TTC549 (cell line): ENCODE data around the gene BARX2.

Source experiments
- FAIRE-seq: peaks from 2 replicates; lab custom pipeline; 2012; peaks lifted over from hg19 to GRCh38; lab: Jason Lieb, UNC

Gene BARX2

DNA sequence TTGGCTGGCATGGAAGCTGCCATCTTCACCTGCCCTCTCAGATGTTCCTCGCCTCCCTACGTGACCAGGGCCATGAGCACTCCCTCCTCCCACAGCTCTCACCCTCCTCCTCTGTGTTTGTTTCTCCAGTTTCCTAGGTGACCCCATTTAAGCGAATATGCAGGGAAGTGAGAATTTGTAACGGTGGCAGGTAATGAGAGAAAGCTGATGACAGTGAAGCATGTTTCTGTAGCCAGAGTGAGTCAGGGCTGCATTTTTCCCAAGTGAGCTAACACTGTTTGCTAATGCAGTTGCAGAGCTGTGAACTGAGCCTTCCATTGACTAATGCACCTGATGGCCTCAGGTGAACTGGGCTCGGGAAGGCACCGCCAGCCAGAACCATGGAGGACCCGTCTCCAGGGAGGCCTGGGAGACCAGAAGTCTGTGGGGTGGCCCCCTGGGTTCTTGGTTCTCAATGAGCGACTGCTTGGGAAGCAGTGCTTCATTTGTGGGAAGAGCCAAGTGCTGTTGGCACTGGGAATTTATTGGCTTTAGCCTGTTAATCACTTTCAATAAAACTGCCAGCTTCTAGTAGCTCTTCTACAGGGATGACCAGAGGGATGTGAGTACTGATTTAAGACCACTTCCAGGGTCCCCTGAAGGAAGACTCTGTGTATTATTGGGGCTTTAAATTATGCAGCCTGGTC, 64.5 kb downstream of the BARX2 start:
- FAIRE-seq: no peak

- FAIRE-seq: no peak
These were observed 66.5 kb downstream of the BARX2 start for GRCh38 chr11:129442171-129442570.

DNA sequence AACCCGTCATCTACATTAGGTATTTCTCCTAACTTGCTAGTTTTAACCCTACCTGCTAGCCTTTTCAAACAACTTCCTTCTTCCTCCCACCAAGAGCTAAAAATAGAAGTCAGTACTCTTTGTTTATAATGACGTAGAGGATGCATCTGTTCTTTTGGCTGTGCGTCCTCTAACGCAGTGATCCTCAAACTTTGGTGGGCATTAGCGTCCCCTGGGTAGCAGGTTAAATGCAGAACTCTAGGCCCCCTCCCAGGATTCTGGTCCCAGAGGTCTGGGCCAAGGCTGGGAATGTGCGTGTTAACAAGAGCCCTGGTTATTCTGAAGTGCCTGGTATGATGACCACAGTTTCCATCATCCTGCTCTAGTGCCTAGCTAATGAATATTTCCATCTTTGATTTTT, 67.6 kb downstream of the BARX2 start:
- no peak for FAIRE-seq

DNA sequence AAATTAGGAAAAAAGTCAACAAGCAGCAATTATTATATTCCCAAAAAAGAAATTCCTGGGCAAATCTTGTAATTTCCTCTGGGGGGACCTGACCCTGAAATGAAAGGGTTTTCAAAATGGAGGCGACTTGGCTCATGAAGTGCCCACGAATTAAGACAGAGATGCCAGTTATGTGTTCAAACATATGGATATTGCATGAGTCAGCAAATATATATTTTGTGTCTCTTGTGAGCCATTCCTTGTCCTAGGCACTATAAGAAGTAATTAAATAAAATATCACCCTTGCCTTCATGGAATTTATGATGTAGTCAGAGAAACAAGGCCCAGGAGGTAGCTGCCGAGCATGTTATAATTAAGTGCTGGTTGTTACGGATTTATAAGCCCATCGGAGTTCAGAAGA, 68.6 kb downstream of the BARX2 start:
- FAIRE-seq: no peak

- FAIRE-seq: no peak
These were observed 69.6 kb downstream of the BARX2 start for GRCh38 chr11:129445226-129445625.

GRCh38 chr11:129446572-129446971, 70.9 kb downstream of the BARX2 start:
- no peak for FAIRE-seq

GRCh38 chr11:129447654-129448239, 72.1 kb downstream of the BARX2 start:
- no peak for FAIRE-seq

DNA sequence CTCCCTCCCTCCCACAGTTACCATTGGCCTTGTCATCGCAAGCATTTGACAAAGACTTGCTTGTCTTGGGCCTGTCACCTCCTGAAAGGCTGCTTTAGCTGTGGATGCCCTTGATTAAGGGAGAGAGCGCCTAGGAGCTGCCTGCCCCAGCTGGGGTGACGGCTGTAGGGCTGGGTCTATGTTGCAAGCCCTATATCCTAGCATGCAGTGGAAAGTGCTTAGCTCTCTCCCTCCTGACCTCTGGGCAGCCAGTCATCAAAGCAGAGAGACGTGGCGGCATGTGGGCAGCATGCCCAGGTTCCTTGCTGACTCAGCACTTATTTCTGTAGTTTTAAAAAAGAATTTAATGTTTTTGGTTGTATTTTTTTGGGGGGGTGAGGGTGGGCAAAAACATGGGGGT, 75.9 kb downstream of the BARX2 start:
- no peak for FAIRE-seq

DNA sequence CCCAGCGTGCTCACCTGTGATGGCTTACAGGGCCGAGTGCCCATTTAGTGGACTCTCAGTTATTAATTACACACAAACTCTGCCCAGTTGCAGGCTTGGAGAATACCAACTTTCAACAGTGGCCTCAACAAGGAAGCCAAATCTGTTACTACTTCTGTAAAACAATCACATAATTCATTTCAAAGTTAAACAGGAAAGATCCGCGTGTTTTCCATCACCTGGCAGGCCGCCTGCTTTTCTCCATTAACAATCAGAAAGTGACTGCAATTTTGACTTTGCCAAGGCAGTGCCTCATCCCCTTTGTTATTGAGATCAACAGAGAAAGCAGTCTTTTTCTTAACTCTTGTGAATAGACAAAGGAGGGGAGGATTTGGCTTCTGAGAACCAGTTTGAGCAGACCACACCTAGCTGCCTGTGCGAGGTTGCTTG, 77.7 kb downstream of the BARX2 start:
- FAIRE-seq: no peak

DNA sequence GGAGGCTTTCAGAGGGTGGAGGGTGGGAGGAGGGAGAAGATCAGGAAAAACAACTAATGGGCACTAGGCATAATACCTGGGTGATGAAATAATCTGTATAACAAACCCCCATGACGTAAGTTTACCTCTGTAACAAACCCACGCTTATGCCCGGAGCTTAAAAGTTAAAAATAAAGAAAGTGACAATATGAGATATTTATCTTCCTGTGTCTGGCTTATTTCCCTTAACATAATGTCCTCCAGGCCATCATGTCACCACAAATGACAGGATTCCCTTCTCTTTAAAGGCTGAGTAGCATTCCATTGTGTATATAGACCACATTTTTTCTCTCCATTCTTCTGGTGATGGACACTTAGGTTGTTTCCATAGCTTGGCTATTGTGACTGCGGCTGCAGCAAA, 79.5 kb downstream of the BARX2 start:
- no peak for FAIRE-seq

DNA sequence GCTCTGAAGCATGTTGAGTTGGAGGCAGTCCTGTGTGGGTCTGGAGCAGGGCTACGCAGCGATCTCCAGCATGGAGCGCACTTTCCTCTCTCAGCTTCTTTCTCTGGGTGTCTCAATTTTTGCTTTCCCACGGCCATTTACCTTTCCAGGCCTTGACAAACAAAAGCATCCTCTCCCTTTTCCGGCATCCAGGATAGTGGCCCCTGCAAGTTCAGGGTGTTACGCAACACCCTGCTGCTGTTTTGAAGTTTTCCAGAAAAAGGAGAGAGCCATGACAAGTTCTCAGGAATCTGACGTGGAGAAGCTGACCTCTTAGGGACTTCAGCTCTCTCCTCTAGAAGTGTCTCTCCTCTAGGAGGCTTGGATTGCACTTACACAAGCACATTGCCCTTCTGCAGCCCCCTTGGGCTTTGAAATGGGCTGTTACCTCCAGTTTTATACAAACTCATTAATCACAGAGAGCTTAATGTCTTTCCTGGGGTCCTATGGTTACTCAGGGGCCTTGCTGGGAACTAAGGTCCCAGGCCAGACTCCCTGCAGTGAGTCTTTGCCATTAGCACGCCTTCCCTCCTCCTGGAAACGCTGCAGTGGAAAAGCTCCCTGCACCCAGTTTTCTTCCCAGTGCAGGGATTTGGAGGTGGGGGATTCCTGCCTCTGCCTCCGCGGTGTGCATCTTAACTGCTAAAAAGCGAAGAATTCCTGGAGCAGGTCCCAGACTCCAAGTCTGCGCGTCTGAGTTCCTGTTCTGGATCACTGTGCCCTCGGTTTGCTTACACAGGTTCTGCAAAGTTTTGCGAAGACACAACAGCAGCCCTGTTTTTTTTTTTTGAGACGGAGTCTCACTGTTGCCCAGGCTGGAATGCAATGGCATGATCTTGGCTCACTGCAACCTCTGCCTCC, 80.4 kb downstream of the BARX2 start:
- FAIRE-seq: no peak

GRCh38 chr11:129457321-129457720, 81.7 kb downstream of the BARX2 start:
- no peak for FAIRE-seq

DNA sequence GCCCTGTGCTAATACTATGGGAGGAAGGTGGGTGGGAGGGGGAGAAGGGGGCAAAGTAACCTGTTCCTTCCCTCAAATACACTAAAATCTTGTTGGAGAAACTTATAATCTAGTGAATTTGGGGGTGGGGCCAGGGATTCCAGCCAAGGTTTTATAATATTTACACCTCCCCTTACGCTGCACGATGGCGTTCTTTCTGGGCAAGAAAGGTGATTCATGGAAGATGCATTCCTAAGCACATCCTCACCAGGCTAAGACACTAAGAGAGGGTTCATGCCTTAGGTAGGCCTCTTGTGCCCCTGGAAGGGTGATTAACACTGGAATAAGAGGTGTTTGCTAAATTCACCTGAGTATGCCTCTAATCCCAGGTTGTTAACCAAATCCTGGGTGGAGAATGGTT, 82.6 kb downstream of the BARX2 start:
- FAIRE-seq: no peak

GRCh38 chr11:129458756-129459535, 83.3 kb downstream of the BARX2 start:
- FAIRE-seq: no peak

GRCh38 chr11:129460714-129461113, 85.1 kb downstream of the BARX2 start:
- FAIRE-seq: no peak

DNA sequence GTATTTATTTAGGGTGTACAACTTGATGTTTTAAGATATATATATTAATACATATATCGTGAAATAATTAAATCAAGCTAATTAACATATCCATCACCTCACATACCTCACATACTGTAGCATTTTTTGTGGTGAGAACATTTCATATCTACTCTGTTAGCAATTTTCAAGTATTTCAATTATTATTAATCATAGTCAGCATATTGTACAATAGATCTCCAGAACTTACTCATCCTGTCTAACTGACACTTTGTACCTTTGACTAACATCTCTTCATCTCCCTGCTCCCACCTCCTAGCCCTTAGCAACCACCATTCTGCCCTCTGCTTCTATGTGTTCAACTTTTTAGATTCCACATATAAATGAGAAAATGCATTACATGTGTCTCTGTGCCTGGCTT, 108.4 kb downstream of the BARX2 start:
- no peak for FAIRE-seq

GRCh38 chr11:129489249-129489648, 113.6 kb downstream of the BARX2 start:
- FAIRE-seq: no peak

DNA sequence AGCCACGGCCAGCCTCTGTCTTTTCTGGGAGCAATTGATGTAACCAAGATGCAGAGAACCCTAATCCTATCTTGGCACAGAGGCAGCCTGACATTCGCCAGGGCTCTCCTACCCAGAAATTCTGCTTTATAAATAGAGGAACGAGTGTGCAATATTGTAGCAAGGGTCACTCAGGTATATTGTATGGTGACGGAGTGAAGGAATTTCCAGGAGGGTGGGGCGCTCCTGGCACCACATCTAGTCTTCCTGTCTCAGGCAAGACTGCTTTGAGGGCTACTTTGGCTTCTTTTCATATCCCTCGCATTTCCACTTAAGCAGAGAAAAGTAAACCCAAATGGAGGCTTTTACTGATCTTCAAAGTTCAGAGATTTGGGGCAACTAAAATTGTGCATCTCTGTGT, 114.4 kb downstream of the BARX2 start:
- FAIRE-seq: no peak

DNA sequence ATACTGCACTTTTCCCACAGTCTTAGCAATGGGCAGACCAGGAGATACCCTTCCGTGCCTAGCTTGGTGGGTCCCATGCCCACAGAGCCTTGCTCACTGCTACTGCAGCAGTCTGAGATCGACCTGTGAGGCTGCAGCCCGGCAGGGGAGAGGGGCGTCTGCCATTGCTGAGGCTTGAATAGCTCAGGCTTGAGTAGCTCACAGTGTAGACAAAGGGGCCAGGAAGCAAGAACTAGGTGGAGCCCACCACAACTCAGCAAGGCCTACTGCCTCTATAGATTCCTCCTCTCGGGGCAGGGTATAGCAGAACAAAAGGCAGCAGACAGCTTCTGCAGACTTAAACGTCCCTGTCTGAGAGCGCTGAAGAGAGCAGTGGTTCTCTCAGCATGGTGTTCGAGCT, 118.1 kb downstream of the BARX2 start:
- no peak for FAIRE-seq
